Osteocyte (in vitro differentiated cells): ENCODE data around the gene TUT1. TPM values are rescaled to one million over a fixed set of nuclear protein-coding genes. Genes with fewer than 3 reads are reported as not detected.

Experiments used
- DNase-seq: peaks from one replicate; pipeline ENCODE4 v3.0.0; 2021; ENCODE audit warnings: mixed read lengths; ENCODE audit not compliant: unreplicated experiment; ENCODE audit errors: extremely low spot score
- H3K27ac Mint-ChIP-seq: one replicate; pipeline ENCODE4 v1.8.0; 2021; ENCODE audit warnings: mild to moderate bottlenecking, mixed read lengths; ENCODE audit not compliant: unreplicated experiment
- H3K27me3 Mint-ChIP-seq: one replicate; pipeline ENCODE4 v1.8.0; 2021; ENCODE audit warnings: mixed read lengths; ENCODE audit not compliant: unreplicated experiment
- H3K36me3 Mint-ChIP-seq: one replicate; pipeline ENCODE4 v1.8.0; 2021; ENCODE audit warnings: mixed read lengths; ENCODE audit not compliant: unreplicated experiment
- H3K4me1 Mint-ChIP-seq: one replicate; pipeline ENCODE4 v1.8.0; 2021; ENCODE audit warnings: mixed read lengths; ENCODE audit not compliant: unreplicated experiment
- H3K4me3 Mint-ChIP-seq: one replicate; pipeline ENCODE4 v1.8.0; 2021; ENCODE audit warnings: mild to moderate bottlenecking, moderate library complexity, mixed read lengths; ENCODE audit not compliant: unreplicated experiment
- H3K9me3 Mint-ChIP-seq: one replicate; pipeline ENCODE4 v1.8.0; 2021; ENCODE audit warnings: mixed read lengths; ENCODE audit not compliant: unreplicated experiment
- total RNA-seq: library from RNA; stranded (reverse); gene quantifications from 2 replicates; pipeline ENCODE4 v1.2.1, GENCODE V29; 2021
- TF ChIP-seq, protein P1 (sequence below): fragments of 200-600 bp; sonication (generic); IDR thresholded peaks from 2 replicates; pipeline ENCODE4 v1.5.0; 2021; ENCODE audit warnings: antibody characterized with exemption, mild to moderate bottlenecking, moderate library complexity

TUT1 gene
- total RNA-seq, 1 donor from 2014 or later = 12.7 TPM

DNA sequence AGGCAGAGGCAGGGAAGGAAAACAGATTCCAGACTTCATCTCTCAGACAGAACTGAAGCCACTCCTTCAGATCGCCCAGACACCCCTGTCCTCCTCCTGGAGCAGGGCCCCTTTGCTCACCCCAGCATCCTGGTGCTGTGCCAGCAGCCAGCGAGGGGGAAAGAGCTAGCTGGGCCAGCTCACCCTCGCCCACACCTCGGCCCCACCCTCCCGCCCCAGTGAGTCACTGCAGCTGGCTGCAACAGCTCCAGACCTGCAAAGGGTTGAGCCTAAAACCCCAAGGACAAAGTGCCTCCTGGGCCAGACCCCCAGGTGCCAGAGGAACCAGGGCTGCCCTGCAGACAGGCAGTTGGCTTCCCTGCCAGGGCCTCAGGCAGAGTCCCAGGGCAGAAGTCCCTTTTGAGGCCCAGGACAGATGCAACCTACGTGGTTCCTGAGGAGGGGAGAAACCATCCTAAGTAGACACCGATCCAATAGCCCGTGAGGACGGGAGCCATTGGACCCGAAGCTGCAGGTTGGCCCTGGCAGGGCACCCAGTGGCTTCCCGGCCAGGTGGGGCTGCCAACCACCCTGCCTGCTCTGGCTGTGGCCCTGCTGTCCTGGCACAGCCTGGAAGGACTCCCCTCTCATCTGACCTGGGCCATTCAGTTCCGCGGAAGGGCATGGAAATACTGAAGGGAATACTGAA is 51.9 kb downstream of the TUT1 start:
- Mint-ChIP-seq H3K36me3 (peaks cover 11% of the 10 kb centered on the region), H3K9me3 (no peaks in the 10 kb centered on the region), H3K4me3 (peak overlapping the region; percentile 62), H3K4me1 (peaks cover 80% of the 10 kb centered on the region), H3K27ac (peak overlapping the region; percentile 79), H3K27me3 (no peaks in the 10 kb centered on the region)
- DNase-seq = peak; percentile 92
- TF ChIP-seq, protein P1, sequence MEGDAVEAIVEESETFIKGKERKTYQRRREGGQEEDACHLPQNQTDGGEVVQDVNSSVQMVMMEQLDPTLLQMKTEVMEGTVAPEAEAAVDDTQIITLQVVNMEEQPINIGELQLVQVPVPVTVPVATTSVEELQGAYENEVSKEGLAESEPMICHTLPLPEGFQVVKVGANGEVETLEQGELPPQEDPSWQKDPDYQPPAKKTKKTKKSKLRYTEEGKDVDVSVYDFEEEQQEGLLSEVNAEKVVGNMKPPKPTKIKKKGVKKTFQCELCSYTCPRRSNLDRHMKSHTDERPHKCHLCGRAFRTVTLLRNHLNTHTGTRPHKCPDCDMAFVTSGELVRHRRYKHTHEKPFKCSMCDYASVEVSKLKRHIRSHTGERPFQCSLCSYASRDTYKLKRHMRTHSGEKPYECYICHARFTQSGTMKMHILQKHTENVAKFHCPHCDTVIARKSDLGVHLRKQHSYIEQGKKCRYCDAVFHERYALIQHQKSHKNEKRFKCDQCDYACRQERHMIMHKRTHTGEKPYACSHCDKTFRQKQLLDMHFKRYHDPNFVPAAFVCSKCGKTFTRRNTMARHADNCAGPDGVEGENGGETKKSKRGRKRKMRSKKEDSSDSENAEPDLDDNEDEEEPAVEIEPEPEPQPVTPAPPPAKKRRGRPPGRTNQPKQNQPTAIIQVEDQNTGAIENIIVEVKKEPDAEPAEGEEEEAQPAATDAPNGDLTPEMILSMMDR = no peak

- Mint-ChIP-seq H3K4me1 (peaks cover 75% of the 10 kb centered on the region), H3K9me3 (no peaks in the 10 kb centered on the region), H3K27me3 (no peaks in the 10 kb centered on the region), H3K27ac (peak overlapping the region; percentile 79), H3K4me3 (peak overlapping the region; percentile 62), H3K36me3 (peaks cover 19% of the 10 kb centered on the region)
- TF ChIP-seq, protein P1 = no peak
- no peak for DNase-seq
These were observed 52.7 kb downstream of the TUT1 start for GRCh38 chr11:62538470-62539237.

GRCh38 chr11:62536301-62536957 is 54.9 kb downstream of the TUT1 start:
- Mint-ChIP-seq H3K9me3 (no peaks in the 10 kb centered on the region), H3K4me3 (no peak overlapping the region), H3K4me1 (peaks cover 53% of the 10 kb centered on the region), H3K27ac (peak overlapping the region; percentile 34), H3K27me3 (no peaks in the 10 kb centered on the region), H3K36me3 (peaks cover 40% of the 10 kb centered on the region)
- TF ChIP-seq, protein P1 = no peak
- DNase-seq = no peak

DNA sequence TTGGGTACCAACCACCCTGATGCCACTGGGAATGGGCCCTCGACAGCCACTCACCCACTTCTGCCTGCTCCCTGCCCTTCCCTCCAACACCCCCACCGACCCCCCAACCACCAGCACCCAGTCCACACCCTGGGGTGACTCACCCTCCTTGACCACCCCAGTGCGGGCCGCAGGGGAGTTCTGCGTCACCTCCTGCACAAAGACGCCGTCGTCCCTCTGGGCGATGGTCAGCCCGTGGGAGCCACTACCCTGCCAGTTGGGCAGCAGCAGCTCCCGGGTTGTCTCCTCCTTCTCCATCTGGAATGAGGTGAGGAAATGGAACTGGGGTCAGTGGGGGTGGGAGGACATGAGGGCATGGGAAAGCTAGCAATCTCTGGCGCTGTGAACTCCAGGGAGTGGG is 55.5 kb downstream of the TUT1 start:
- no peak for DNase-seq
- H3K4me1 Mint-ChIP-seq = peaks cover 47% of the 10 kb centered on the region
- H3K36me3 Mint-ChIP-seq = peaks cover 46% of the 10 kb centered on the region
- no peaks in the 10 kb centered on the region for H3K9me3 Mint-ChIP-seq
- TF ChIP-seq, protein P1 = no peak
- H3K27me3 Mint-ChIP-seq = no peaks in the 10 kb centered on the region
- H3K27ac Mint-ChIP-seq = peak overlapping the region; percentile 34
- no peak overlapping the region for H3K4me3 Mint-ChIP-seq
